H54 (cell line): ENCODE measurements around the gene GART.

Experiments used
- DNase-seq: peaks from one replicate; pipeline ENCODE4 v3.0.0; 2011; ENCODE audit warnings: low spot score, mixed read lengths; ENCODE audit not compliant: insufficient read length
- FAIRE-seq: peaks from 3 replicates; lab custom pipeline; 2011; peaks lifted over from hg19 to GRCh38; lab: Jason Lieb, UNC
- POLR2A ChIP-seq: IDR thresholded peaks from 2 replicates; pipeline ENCODE4 v1.6.1; 2011; ENCODE audit warnings: low read depth, mild to moderate bottlenecking, low read length

The GART gene

GRCh38 chr21:33546086-33546485 is 4.2 kb upstream of the GART start:
- FAIRE-seq, result no peak
- no peak for TF ChIP-seq POLR2A
- no peak for DNase-seq

- no peak for FAIRE-seq
- no peak for TF ChIP-seq POLR2A
These were observed 2.7 kb upstream of the GART start for GRCh38 chr21:33544451-33545195.

GRCh38 chr21:33543505-33544129 is 1.7 kb upstream of the GART start:
- DNase-seq (no peak), FAIRE-seq (no peak)
- TF ChIP-seq POLR2A, result no peak

More at GRCh38 chr21:33544451-33545195, 2.7 kb upstream of the GART start:
- DNase-seq, result no peak

- FAIRE-seq (peak; percentile 95), DNase-seq (peak; percentile 97)
- peak; percentile 84 for TF ChIP-seq POLR2A
These were observed 955 bp upstream of the GART start, which contains the start of gene SON for GRCh38 chr21:33542640-33543504. SON (plus strand) TSS chr21:33543038; CDS start chr21:33543093, 55 bp downstream.

GRCh38 chr21:33541105-33541711 is 709 bp downstream of the GART start:
- no peak for FAIRE-seq
- DNase-seq, result no peak

GRCh38 chr21:33540711-33541104 is 1.2 kb downstream of the GART start:
- FAIRE-seq, result no peak
- no peak for TF ChIP-seq POLR2A
- DNase-seq, result no peak

More at GRCh38 chr21:33541105-33541711, 709 bp downstream of the GART start:
- TF ChIP-seq POLR2A, result no peak

- FAIRE-seq, result no peak
These were observed 2.3 kb downstream of the GART start for GRCh38 chr21:33539616-33540015.

GRCh38 chr21:33537212-33537611 is 4.7 kb downstream of the GART start:
- TF ChIP-seq POLR2A, result no peak
- no peak for FAIRE-seq

More at GRCh38 chr21:33539616-33540015, 2.3 kb downstream of the GART start:
- no peak for DNase-seq
- no peak for TF ChIP-seq POLR2A

GRCh38 chr21:33531007-33531406 is 10.9 kb downstream of the GART start:
- DNase-seq, result no peak
- TF ChIP-seq POLR2A, result no peak
- FAIRE-seq, result no peak

More at GRCh38 chr21:33537212-33537611, 4.7 kb downstream of the GART start:
- no peak for DNase-seq

GRCh38 chr21:33522953-33523349 is 19.0 kb downstream of the GART start:
- DNase-seq, result no peak
- no peak for FAIRE-seq
- no peak for TF ChIP-seq POLR2A

GRCh38 chr21:33522297-33522952 is 19.5 kb downstream of the GART start:
- DNase-seq (no peak), FAIRE-seq (no peak)
- no peak for TF ChIP-seq POLR2A

- no peak for TF ChIP-seq POLR2A
- DNase-seq (no peak), FAIRE-seq (no peak)
These were observed 23.0 kb downstream of the GART start for GRCh38 chr21:33518899-33519298.

GRCh38 chr21:33514229-33514628 is 27.7 kb downstream of the GART start:
- FAIRE-seq, result no peak
- no peak for TF ChIP-seq POLR2A
- DNase-seq, result no peak

- FAIRE-seq (no peak), DNase-seq (no peak)
- TF ChIP-seq POLR2A, result no peak
These were observed 29.4 kb downstream of the GART start for GRCh38 chr21:33512481-33512880.
